Activated CD8-positive, alpha-beta T cell treated with anti-CD3 and anti-CD28 coated beads for 36 hours (primary cell): ENCODE measurements around the gene AUTS2. TPM values are rescaled to one million over a fixed set of nuclear protein-coding genes. Genes with fewer than 3 reads are reported as not detected.

Experiments
- ATAC-seq: fragments of 200-7000 bp; cut with Tn5 transposase; one replicate; pipeline ENCODE4 v1.10.0; 2021; ENCODE audit warnings: mild to moderate bottlenecking, moderate library complexity
- CTCF ChIA-PET: fragments of 350-600 bp; sonication (Branson Sonifier 250); formaldehyde crosslinking; loops from one replicate; lab custom pipeline; 2021; ENCODE audit warnings: antibody characterized with exemption; lab: Charles Lee
- POLR2A ChIA-PET: fragments of 350-600 bp; sonication (Branson Sonifier 250); formaldehyde crosslinking; loops from one replicate; lab custom pipeline; 2021; ENCODE audit warnings: antibody characterized with exemption; lab: Charles Lee
- DNase-seq: peaks from one replicate; pipeline ENCODE4 v3.0.0-alpha.2; 2020
- H3K27ac Mint-ChIP-seq: one replicate; pipeline ENCODE4 v1.8.0; 2021; ENCODE audit warnings: mild to moderate bottlenecking, mixed read lengths
- H3K27me3 Mint-ChIP-seq: one replicate; pipeline ENCODE4 v1.8.0; 2021; ENCODE audit warnings: mixed read lengths
- H3K36me3 Mint-ChIP-seq: one replicate; pipeline ENCODE4 v1.8.0; 2021; ENCODE audit warnings: low read depth, mixed read lengths
- H3K4me1 Mint-ChIP-seq: one replicate; pipeline ENCODE4 v1.8.0; 2021; ENCODE audit warnings: low read depth, mixed read lengths
- H3K4me3 Mint-ChIP-seq: one replicate; pipeline ENCODE4 v1.8.0; 2021; ENCODE audit warnings: mild to moderate bottlenecking, moderate library complexity, mixed read lengths
- H3K9me3 Mint-ChIP-seq: one replicate; pipeline ENCODE4 v1.8.0; 2021; ENCODE audit warnings: mixed read lengths
- CTCF ChIP-seq: fragments of 200-600 bp; IDR thresholded peaks from one replicate; pipeline ENCODE4 v1.8.0; 2022; ENCODE audit warnings: antibody characterized with exemption, mild to moderate bottlenecking
- intact Hi-C: fragments of 100-400 bp; cut with micrococcal nuclease; formaldehyde crosslinking; loops from one replicate; pipeline ENCODE4 v1.10.0; 2022
- total RNA-seq, 2 experiments: library from RNA; stranded (reverse); gene quantifications; one replicate each; pipeline ENCODE4 v1.2.3, GENCODE V29; 2021

The AUTS2 gene
- total RNA-seq, 2 experiments from 2014 or later = 3.1 to 3.3 TPM

DNA sequence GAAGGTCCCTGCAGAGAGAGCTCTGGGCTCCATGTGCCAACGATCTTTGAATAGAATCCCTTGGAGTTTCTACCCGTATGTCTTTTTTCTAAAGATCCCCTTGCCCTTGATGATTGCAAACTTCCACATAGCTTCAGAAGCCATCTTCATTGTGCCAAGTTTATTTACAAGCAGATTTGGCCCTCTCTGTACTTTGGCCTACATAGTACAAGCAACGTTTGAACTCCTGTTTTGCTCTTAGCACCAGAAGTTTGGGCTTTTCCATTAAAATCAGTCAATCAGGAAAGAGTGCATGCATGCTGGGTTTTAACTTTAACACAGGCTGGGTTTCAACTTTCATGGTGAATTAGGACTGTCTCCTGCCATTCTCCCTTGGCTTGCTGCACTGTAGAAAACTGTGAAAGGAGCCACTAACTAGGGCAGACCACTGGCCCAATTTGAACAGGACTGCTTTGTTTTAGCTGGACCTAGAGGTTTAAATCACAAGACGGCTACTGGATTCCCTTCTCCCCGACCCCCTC, 976.1 kb downstream of the AUTS2 start:
- CTCF ChIA-PET = no interaction called here
- no peak for ATAC-seq
- no peak for DNase-seq
- H3K9me3 Mint-ChIP-seq = no peaks in the 10 kb centered on the region
- H3K27me3 Mint-ChIP-seq = no peaks in the 10 kb centered on the region
- H3K27ac Mint-ChIP-seq = no peak overlapping the region
- TF ChIP-seq CTCF = no peak
- H3K4me3 Mint-ChIP-seq = no peak overlapping the region
- POLR2A ChIA-PET = no interaction called here
- no peaks in the 10 kb centered on the region for H3K36me3 Mint-ChIP-seq
- intact Hi-C loops = no loop called here
- no peaks in the 10 kb centered on the region for H3K4me1 Mint-ChIP-seq

DNA sequence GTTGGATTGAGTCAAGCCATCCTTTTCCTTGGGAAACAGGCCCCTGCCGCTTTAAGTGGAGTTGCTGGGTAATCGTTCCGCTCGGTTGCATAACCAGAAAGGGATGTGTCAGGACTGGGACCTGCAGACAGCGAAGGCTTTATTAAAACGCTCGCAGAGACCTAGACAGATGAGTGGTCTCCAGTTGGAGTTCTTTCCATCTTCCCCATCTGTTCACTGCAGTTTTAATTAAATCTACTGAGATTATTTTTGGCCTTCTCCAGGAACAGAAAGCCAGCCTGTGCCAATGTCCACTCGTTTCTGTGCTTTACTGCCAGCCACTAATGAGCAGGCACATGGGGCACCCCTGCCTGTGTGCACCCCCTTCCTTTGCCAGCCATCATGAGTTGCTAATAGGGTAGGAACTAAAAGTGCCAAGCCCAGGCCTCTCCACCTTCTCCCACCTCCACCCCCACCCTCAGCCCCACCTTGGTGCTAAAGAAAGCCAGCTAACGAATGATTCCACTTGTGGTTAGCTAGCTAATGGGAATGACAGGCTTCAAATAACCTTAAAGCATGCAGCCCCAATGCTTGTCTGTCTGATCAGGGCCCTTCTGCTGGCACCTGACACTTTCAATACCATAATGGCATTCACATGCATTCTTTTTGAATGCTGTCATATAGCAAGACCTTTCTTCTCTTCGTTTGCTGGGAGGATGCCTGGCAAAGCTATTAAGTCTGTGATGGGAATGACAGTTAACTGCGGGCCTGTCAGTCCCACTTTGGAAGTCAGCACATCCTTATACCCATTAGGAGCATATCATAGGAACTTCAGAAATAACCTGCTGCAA, 976.9 kb downstream of the AUTS2 start:
- no peaks in the 10 kb centered on the region for H3K9me3 Mint-ChIP-seq
- H3K27ac Mint-ChIP-seq = no peak overlapping the region
- ATAC-seq (no peak), DNase-seq (no peak)
- intact Hi-C loops = no loop called here
- no peaks in the 10 kb centered on the region for H3K27me3 Mint-ChIP-seq
- CTCF ChIA-PET = no interaction called here
- no peak for TF ChIP-seq CTCF
- no peak overlapping the region for H3K4me3 Mint-ChIP-seq
- POLR2A ChIA-PET = no interaction called here
- H3K36me3 Mint-ChIP-seq = no peaks in the 10 kb centered on the region
- H3K4me1 Mint-ChIP-seq = no peaks in the 10 kb centered on the region

GRCh38 chr7:70577078-70577477, 978.8 kb downstream of the AUTS2 start:
- Mint-ChIP-seq H3K27ac (no peak overlapping the region), H3K27me3 (no peaks in the 10 kb centered on the region), H3K36me3 (no peaks in the 10 kb centered on the region), H3K4me1 (no peaks in the 10 kb centered on the region), H3K4me3 (no peak overlapping the region), H3K9me3 (no peaks in the 10 kb centered on the region)
- TF ChIP-seq CTCF = no peak
- DNase-seq (no peak), ATAC-seq (no peak)
- CTCF ChIA-PET = interaction anchor here (0.6 kb wide), 1 partner anchor 535 kb away, joined by 3 read pairs; no protein-coding TSS in a partner anchor
- intact Hi-C loops = no loop called here
- POLR2A ChIA-PET = no interaction called here

DNA sequence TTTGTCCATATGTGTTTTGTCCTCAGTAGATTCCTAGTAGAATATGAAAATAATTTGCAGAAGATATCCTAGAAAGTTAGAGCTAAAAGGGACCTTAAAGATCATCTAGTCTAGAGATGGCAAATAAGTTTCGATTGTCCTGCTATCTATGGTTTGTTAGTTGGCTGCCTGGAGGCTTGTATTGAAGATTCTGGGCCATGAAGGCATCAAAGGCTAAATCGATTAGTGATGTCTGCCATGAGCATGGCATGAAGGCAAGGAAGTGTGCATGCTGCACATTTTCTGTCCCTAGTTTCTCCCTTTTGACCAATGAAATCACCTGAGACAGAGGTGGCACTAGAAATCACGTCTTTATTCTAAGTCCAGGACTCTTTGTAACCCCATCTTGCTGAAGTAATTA, 979.9 kb downstream of the AUTS2 start:
- Mint-ChIP-seq H3K4me3 (no peak overlapping the region), H3K9me3 (no peaks in the 10 kb centered on the region), H3K36me3 (no peaks in the 10 kb centered on the region), H3K27ac (no peak overlapping the region), H3K4me1 (no peaks in the 10 kb centered on the region), H3K27me3 (no peaks in the 10 kb centered on the region)
- TF ChIP-seq CTCF = no peak
- DNase-seq (no peak), ATAC-seq (no peak)
- intact Hi-C loops = no loop called here
- ChIA-PET CTCF (no interaction called here), POLR2A (no interaction called here)

DNA sequence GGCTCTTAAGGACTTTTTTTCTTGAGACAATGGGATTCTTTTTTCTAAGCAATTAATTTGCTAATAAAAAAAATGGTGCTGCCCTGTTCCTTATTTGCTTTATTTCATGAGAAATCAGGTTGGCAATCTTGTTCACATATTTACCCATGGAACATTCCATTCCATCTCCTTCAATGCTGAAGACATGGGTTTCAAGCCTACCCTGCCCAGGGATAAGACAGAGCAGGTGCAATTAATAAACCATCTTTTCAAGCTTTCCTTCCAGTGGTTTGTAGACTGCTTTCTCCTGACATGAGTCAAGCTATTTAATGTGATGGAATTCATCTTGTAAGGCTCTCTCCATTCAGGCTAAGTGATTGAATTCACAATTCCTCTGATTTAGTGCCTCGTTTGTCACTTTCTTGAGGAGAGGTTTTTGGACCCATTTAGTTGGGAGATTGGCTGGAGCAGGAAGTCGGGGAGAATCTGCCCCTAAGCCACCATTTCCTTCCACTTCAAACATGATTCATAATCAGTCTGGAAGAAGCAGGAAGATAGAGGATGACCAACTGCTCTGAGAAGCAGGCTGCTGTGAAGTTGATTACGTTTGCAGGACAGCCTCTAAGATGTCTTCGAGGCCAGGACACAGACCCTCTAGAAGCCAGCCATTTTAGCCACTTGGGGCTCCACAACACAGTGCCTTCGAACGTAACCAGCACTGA, 981.3 kb downstream of the AUTS2 start:
- Mint-ChIP-seq H3K27ac (no peak overlapping the region), H3K36me3 (no peaks in the 10 kb centered on the region), H3K27me3 (no peaks in the 10 kb centered on the region), H3K4me3 (no peak overlapping the region), H3K9me3 (no peaks in the 10 kb centered on the region), H3K4me1 (no peaks in the 10 kb centered on the region)
- no peak for TF ChIP-seq CTCF
- intact Hi-C loops = no loop called here
- ATAC-seq (no peak), DNase-seq (no peak)
- ChIA-PET CTCF (no interaction called here), POLR2A (no interaction called here)
